Measurements from ENCODE around the gene GLOD5. TPM values are rescaled to one million over a fixed set of nuclear protein-coding genes. Genes with fewer than 3 reads are reported as not detected.

The GLOD5 gene
- total and polyA plus RNA-seq, 2 of the 4 experiments (the other 2 are of a cell fraction), result not detected

DNA sequence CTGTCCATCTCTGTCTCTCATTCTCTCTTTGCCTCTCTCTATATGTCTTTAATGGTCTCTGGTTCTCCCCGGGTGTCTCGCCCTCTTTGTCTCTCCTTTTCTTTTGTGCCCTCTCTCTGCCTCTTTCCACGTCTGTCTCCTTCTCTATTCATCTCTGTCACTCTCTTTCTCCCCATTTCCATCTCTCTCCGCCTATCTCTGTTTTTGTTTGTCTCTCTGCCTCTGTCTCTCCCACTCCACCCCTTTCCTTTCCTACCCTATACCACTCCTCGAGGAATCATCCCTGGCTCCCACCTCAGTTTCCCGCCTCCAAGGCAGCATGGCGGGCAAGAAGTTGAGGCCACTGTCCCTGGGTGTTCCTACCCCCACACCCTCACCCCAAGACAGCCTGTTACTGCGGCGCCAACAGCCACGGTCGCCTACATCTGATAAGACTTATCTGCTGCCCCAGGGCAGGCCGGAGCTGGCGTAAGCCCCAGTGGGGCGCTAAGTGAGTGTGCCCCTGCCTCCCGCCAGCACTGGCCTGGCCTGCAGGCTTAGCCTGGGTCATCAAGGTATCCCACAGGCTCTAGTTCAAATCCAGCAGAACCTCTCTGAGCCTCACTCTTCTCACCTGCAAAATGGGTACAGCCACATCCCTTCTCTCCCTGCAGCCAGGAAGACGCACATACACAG, 24.1 kb downstream of the GLOD5 start:
- CTCF ChIA-PET, result no interaction called here
- H3K9me3 ChIP-seq (ENCODE audit: control insufficient read depth, insufficient read depth, low read length), result no peaks in the 10 kb centered on the region
- H3K4me1 ChIP-seq (ENCODE audit: control insufficient read depth, insufficient read depth, low read length), result no peaks in the 10 kb centered on the region
- H2BK20ac ChIP-seq (ENCODE audit: low read depth, low read length), result no peak overlapping the region
- no peak overlapping the region for H3K4ac ChIP-seq (ENCODE audit: low read depth, low read length)
- H3K18ac ChIP-seq (ENCODE audit: low read depth, low read length), result no peak overlapping the region
- no TSS peak for BruUV-seq (replicated peaks)
- no peak overlapping the region for H4K91ac ChIP-seq (ENCODE audit: insufficient read depth, low read depth, low read length)
- no peak overlapping the region for H3K27ac ChIP-seq (ENCODE audit: insufficient read depth, low read length)
- no peak overlapping the region for H2BK5ac ChIP-seq (ENCODE audit: low read depth, low read length, poor library complexity, severe bottlenecking)
- H3K9me1 ChIP-seq (ENCODE audit: insufficient read depth, low read length), result no peaks in the 10 kb centered on the region
- POLR2A ChIA-PET (ENCODE audit: unreplicated experiment), result no interaction called here
- H3K79me1 ChIP-seq (ENCODE audit: low read depth in 1 of 2, low read length in 2 of 2), result no peaks in the 10 kb centered on the region
- intact Hi-C loops (cut with micrococcal nuclease) (no loop called here), in situ Hi-C loops (cut with MboI; ENCODE audit: low sequenced_read_pairs) (no loop called here), dilution Hi-C loops (cut with HindIII; ENCODE audit: low sequenced_read_pairs, unreplicated experiment) (no loop called here)
- no peak overlapping the region for H2BK15ac ChIP-seq (ENCODE audit: low read depth, low read length)
- no peak overlapping the region for H4K8ac ChIP-seq (ENCODE audit: low read depth in 2 of 2, low read length in 2 of 2)
- no peak overlapping the region for H4K5ac ChIP-seq (ENCODE audit: low read depth, low read length)
- H2AK9ac ChIP-seq (replicated peaks; ENCODE audit: low read depth, low read length, poor library complexity), result no peak overlapping the region
- no peak overlapping the region for H2BK120ac ChIP-seq (ENCODE audit: low read depth, low read length)
- no peak overlapping the region for H2AK5ac ChIP-seq (ENCODE audit: low read depth, low read length)
- H3K56ac ChIP-seq (ENCODE audit: extremely low read depth, insufficient read depth, low read length), result no peak overlapping the region
- no peaks in the 10 kb centered on the region for H3K36me3 ChIP-seq (ENCODE audit: control insufficient read depth, insufficient read depth, low read length)
- H3K14ac ChIP-seq (replicated peaks; ENCODE audit: low read depth, low read length), result no peak overlapping the region
- no peak for ATAC-seq (ENCODE audit: low read depth)
- DNase-seq, result no peak
- peak overlapping the region; percentile 58 for H2AFZ ChIP-seq (replicated peaks; ENCODE audit: low read length, poor library complexity)
- no peaks in the 10 kb centered on the region; the same call in 1 of the 2 replicates for H4K20me1 ChIP-seq (ENCODE audit: insufficient read depth, low read length)
- H3K4me2 ChIP-seq (ENCODE audit: low read depth, low read length), result no peak overlapping the region
- WGBS, 2 experiments (ENCODE audit: extremely low coverage in 2 of 2, insufficient read length in 1 of 2), result 56% methylated on average over 12 of the region's 16 CpGs; no CpG with 5 or more reads in 1 of the 2 experiments
- no peak overlapping the region for H3K9ac ChIP-seq (ENCODE audit: low read depth, low read length)
- TF ChIP-seq NFE2L2 (IDR thresholded peaks at IDR 0.05; ENCODE audit: low read depth, low read length) (no peak), RCOR1 (IDR thresholded peaks at IDR 0.05; ENCODE audit: insufficient replicate concordance, low read length) (no peak), RAD21 (IDR thresholded peaks at IDR 0.05; ENCODE audit: low read length) (no peak), MAZ (IDR thresholded peaks at IDR 0.05; ENCODE audit: borderline replicate concordance, low read depth, low read length) (no peak), RFX5 (IDR thresholded peaks at IDR 0.05; ENCODE audit: low read depth, low read length) (no peak), BHLHE40 (IDR thresholded peaks at IDR 0.05; ENCODE audit: low read depth, low read length) (no peak), MAFK (IDR thresholded peaks at IDR 0.05; ENCODE audit: low read depth, low read length) (no peak), POLR2A (IDR thresholded peaks at IDR 0.05; ENCODE audit: low read depth, low read length) (no peak), MXI1 (IDR thresholded peaks at IDR 0.05; ENCODE audit: borderline replicate concordance, low read depth, low read length) (no peak), SMC3 (IDR thresholded peaks at IDR 0.05; ENCODE audit: low read depth, low read length) (no peak), FOS (IDR thresholded peaks at IDR 0.05; ENCODE audit: low read depth, low read length) (no peak)
- TF ChIP-seq, protein P1, sequence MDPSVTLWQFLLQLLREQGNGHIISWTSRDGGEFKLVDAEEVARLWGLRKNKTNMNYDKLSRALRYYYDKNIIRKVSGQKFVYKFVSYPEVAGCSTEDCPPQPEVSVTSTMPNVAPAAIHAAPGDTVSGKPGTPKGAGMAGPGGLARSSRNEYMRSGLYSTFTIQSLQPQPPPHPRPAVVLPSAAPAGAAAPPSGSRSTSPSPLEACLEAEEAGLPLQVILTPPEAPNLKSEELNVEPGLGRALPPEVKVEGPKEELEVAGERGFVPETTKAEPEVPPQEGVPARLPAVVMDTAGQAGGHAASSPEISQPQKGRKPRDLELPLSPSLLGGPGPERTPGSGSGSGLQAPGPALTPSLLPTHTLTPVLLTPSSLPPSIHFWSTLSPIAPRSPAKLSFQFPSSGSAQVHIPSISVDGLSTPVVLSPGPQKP (IDR thresholded peaks at IDR 0.05; ENCODE audit: borderline replicate concordance, low read depth, low read length), result no peak
- TF ChIP-seq, protein P2, sequence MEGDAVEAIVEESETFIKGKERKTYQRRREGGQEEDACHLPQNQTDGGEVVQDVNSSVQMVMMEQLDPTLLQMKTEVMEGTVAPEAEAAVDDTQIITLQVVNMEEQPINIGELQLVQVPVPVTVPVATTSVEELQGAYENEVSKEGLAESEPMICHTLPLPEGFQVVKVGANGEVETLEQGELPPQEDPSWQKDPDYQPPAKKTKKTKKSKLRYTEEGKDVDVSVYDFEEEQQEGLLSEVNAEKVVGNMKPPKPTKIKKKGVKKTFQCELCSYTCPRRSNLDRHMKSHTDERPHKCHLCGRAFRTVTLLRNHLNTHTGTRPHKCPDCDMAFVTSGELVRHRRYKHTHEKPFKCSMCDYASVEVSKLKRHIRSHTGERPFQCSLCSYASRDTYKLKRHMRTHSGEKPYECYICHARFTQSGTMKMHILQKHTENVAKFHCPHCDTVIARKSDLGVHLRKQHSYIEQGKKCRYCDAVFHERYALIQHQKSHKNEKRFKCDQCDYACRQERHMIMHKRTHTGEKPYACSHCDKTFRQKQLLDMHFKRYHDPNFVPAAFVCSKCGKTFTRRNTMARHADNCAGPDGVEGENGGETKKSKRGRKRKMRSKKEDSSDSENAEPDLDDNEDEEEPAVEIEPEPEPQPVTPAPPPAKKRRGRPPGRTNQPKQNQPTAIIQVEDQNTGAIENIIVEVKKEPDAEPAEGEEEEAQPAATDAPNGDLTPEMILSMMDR (conservative IDR thresholded peaks at IDR 0.05; ENCODE audit: low read depth, low read length), result no peak
- H3K27me3 ChIP-seq (ENCODE audit: control insufficient read depth, insufficient read depth, low read length), result peaks cover 22% of the 10 kb centered on the region
- no peak overlapping the region for H3K4me3 ChIP-seq (ENCODE audit: insufficient read depth, low read depth, low read length)
- no peak overlapping the region for H3K23ac ChIP-seq (ENCODE audit: low read depth, low read length)
